Mesothelial cell of epicardium (in vitro differentiated cells): ENCODE results near the gene IL13. TPM values are rescaled to one million over a fixed set of nuclear protein-coding genes. Genes with fewer than 3 reads are reported as not detected.

Source experiments
- DNase-seq, 2 experiments: peaks; one replicate each; pipeline ENCODE4 v3.0.0; 2021; ENCODE audit warnings: low spot score in 2 of 2; ENCODE audit not compliant: unreplicated experiment in 2 of 2
- H3K27ac Mint-ChIP-seq: 2 replicates; pipeline ENCODE4 v1.8.0; 2021; ENCODE audit warnings: mixed read lengths
- H3K27me3 Mint-ChIP-seq: 2 replicates; pipeline ENCODE4 v1.8.0; 2021; ENCODE audit warnings: low read depth, mixed read lengths
- H3K36me3 Mint-ChIP-seq: 2 replicates; pipeline ENCODE4 v1.8.0; 2021; ENCODE audit warnings: mixed read lengths
- H3K4me1 Mint-ChIP-seq: 2 replicates; pipeline ENCODE4 v1.8.0; 2021; ENCODE audit warnings: mixed read lengths
- H3K4me3 Mint-ChIP-seq: 2 replicates; pipeline ENCODE4 v1.8.0; 2021; ENCODE audit warnings: mild to moderate bottlenecking, moderate library complexity, mixed read lengths
- H3K9me3 Mint-ChIP-seq: 2 replicates; pipeline ENCODE4 v1.8.0; 2021; ENCODE audit warnings: mixed read lengths
- CTCF ChIP-seq: fragments of 200-600 bp; sonication (generic); IDR thresholded peaks from one replicate; pipeline ENCODE4 v1.5.0; 2021; ENCODE audit warnings: antibody characterized with exemption; ENCODE audit not compliant: unreplicated experiment
- total RNA-seq: library from RNA; stranded (reverse); gene quantifications from 3 replicates; pipeline ENCODE4 v1.2.1, GENCODE V29; 2021

IL13 gene
- total RNA-seq, 1 donor from 2014 or later, result 0.78 TPM

- no peak overlapping the region for H3K4me3 Mint-ChIP-seq
- peaks cover 3% of the 10 kb centered on the region for H3K4me1 Mint-ChIP-seq
- no peak for TF ChIP-seq CTCF
- H3K36me3 Mint-ChIP-seq, result no peaks in the 10 kb centered on the region
- no peak overlapping the region for H3K27ac Mint-ChIP-seq
- no peaks in the 10 kb centered on the region for H3K27me3 Mint-ChIP-seq
- DNase-seq, result no peak
- no peaks in the 10 kb centered on the region for H3K9me3 Mint-ChIP-seq
These were observed 21.9 kb downstream of the IL13 start for GRCh38 chr5:132679717-132680380.

DNA sequence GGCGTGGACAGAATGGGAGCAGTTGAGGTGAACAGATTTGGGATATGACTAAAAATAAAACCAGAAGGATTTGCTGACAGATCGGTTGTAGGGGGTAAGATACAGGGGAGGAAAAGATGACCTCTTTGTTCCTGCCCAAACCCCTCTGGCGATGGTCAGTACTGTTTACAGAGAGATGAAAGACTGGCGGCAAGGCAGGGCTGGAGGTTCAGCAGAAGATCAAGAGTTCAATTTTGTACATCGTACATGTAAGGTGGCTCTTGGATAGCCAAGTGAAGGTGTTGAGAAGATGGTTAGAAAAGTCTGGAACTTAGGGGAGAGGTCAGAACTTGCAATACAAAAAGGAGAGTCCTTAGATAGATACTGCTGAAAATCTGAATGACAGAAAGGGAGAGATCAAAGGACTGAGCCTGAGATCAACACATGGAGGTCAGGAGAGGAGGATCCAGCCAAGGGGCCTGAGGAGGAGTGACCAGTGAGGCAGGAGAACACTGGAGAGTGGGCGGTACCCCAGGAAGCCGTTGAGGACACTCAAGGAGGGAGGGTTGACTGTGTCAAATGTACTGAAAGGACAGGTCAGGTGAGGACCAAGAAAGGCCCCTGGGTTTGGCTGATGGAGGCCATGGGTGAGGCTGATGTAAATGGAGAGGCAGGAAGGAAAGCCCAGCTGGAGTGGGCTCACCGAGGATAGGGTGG is 23.0 kb downstream of the IL13 start:
- H3K4me1 Mint-ChIP-seq, result peaks cover 3% of the 10 kb centered on the region
- H3K27me3 Mint-ChIP-seq, result no peaks in the 10 kb centered on the region
- H3K9me3 Mint-ChIP-seq, result no peaks in the 10 kb centered on the region
- no peaks in the 10 kb centered on the region for H3K36me3 Mint-ChIP-seq
- no peak overlapping the region for H3K4me3 Mint-ChIP-seq
- no peak overlapping the region for H3K27ac Mint-ChIP-seq
- DNase-seq, result no peak
- no peak for TF ChIP-seq CTCF

- H3K9me3 Mint-ChIP-seq, result no peaks in the 10 kb centered on the region
- no peaks in the 10 kb centered on the region for H3K27me3 Mint-ChIP-seq
- DNase-seq, result no peak
- peaks cover 3% of the 10 kb centered on the region for H3K4me1 Mint-ChIP-seq
- no peaks in the 10 kb centered on the region for H3K36me3 Mint-ChIP-seq
- TF ChIP-seq CTCF, result no peak
- no peak overlapping the region for H3K4me3 Mint-ChIP-seq
- no peak overlapping the region for H3K27ac Mint-ChIP-seq
These were observed 23.5 kb downstream of the IL13 start for GRCh38 chr5:132681476-132681831.

DNA sequence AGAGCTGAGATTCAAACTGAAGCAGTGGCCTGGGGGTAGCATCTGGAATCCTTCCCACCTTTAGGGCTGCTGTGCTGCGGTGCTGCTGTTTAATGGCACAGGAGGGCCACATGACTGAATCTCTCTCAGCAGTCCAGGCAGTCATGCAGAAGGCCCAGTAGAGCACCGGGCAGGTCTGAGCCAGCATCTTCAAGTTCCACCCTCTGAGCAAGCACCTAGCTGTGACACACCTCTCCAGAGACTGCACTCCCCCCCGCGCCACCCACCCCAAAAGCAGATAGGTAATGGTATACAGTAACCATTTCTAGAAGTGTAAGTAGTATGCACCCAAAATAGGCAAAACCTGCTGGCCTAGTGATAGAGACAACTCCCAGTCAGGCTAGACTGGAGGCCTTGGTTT is 24.0 kb downstream of the IL13 start:
- Mint-ChIP-seq H3K4me1 (peaks cover 3% of the 10 kb centered on the region), H3K27me3 (no peaks in the 10 kb centered on the region), H3K36me3 (no peaks in the 10 kb centered on the region), H3K27ac (no peak overlapping the region), H3K4me3 (no peak overlapping the region), H3K9me3 (no peaks in the 10 kb centered on the region)
- no peak for DNase-seq
- TF ChIP-seq CTCF, result no peak

GRCh38 chr5:132684491-132684890 is 26.5 kb downstream of the IL13 start:
- no peaks in the 10 kb centered on the region for H3K36me3 Mint-ChIP-seq
- H3K27me3 Mint-ChIP-seq, result no peaks in the 10 kb centered on the region

More at GRCh38 chr5:132684491-132684890, 26.5 kb downstream of the IL13 start:
- Mint-ChIP-seq H3K9me3 (no peaks in the 10 kb centered on the region), H3K27ac (no peak overlapping the region), H3K4me1 (peaks cover 11% of the 10 kb centered on the region), H3K4me3 (no peak overlapping the region)
- TF ChIP-seq CTCF, result no peak
- DNase-seq, result no peak
